GM10266 (cell line): ENCODE measurements around the gene TSPO2.

Experiments
- DNase-seq: peaks from one replicate; pipeline ENCODE4 v3.0.0; 2012; ENCODE audit errors: extremely low spot score
- CTCF ChIP-seq: IDR thresholded peaks from 2 replicates; pipeline ENCODE4 v1.5.1; 2012; ENCODE audit warnings: mild to moderate bottlenecking, low read depth; ENCODE audit not compliant: control insufficient read depth, insufficient read depth; ENCODE audit errors: missing control alignments

TSPO2 gene

DNA sequence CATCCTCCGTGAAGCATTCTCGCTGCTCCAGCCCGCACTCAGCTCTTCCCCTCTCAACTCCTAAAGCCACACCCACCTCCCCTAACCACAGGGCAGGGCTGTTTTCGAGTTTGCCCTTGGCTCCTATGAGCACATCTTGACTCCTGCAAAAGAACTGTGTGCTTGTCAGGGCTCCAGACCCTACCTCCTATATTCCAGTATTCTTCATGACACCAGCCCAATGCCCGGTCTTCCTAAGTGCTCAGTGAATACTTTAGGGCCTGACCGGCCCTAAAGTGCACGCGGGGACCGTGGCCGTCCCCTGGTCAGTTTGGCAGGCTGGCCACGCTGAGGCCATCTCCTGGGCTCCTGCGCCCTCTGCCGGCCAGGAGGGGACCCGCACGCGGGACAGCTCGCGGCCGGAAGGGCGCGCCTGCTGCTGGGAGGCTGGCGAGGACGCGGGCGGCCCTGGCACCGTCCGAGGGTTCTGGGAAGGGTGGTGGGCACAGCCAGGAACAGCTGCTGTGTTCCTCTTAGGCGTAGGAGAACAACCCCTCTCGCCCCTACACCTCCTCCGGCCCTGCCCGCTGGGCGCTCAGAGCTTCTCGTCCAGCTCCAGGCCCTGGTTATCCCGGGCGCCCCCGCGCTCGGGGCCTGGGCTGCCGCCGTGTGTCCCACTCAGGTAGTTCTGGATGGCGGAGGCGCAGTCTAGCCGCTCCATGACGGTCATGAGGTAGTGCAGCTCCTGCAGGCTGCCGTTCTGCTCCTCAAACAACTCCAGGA is 14.3 kb upstream of the TSPO2 start:
- TF ChIP-seq CTCF, result peak; percentile 100
- peak; percentile 84 for DNase-seq

DNA sequence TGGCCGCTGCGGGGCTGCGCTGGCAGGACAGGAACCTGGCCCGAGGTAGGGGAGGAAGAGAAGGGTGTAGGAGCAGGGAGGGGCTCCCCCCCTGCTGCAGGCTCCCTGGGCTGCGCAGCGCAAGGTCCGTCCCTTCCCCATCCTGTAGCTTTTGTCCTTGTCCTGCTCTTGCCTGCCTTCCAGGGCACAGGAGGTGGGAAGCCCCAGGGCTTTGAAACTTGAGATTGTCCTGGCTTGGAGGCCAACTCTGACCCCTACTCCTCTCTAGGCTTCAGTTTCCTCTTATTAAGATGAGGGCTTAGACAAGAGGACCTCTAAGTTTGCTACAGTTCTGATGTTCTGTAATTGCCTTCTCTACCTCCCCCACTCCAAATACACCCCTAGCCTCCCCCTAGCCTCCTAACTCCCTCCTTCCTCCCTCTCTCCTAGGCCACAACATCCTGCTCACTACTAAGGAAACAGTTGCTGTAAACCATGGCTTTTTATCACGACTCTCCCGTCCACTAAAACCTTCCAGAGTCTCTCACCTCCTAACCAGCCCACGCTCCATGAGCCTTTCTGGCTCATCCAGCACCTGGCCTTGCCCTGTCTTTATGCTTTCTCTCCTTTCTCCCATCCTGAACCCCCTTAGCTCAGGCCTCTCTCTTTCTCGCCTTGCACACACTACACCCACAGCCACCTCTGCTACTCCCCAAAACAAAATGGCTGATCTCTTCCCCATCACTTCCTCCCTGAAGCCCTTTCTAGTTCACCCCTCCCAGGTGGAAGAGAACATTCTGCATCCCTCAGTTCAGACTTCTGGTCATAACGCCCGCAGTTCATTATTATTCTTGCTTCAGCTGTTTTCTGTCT is 13.5 kb upstream of the TSPO2 start:
- no peak for TF ChIP-seq CTCF
- DNase-seq, result peak; percentile 22

DNA sequence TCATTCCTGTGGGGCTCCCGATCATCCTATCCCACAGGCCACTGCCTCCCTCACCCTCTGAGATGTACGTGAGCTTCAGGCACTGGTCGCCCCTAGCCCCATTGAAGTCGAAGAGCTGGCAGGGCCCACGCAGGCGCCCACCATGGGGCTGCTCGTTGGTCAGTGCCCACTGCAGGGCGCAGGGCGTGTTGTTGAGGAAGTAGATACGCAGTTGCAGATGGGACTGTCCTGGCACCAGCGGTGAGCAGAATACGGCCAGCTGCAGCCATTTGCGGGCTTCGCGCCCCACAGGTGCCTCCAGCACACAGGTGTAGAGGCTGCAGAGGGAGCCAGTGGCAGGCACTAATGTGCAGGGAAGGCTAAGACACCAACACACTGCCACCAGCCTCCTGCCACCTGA is 9.4 kb upstream of the TSPO2 start:
- DNase-seq, result no peak
- TF ChIP-seq CTCF, result no peak

DNA sequence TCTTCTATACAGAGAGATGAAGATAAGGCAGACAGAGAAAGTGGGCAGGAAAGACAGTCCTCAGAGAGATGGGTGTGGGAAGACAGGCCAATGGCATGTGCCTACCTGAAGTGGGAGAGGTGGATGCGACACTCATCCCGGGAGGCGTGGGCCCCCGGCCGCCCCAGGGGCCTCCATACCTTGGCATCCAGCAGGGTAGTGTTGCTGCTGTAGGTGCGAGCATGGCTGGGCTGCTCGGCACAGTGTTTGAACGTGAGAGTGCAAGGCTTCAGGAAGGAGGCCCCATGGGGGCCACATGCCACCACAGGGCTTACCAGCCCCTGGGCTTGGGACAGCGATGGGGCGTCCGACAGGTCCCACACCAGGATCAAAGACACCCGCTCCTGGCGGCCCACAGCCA is 8.5 kb upstream of the TSPO2 start:
- no peak for TF ChIP-seq CTCF

DNA sequence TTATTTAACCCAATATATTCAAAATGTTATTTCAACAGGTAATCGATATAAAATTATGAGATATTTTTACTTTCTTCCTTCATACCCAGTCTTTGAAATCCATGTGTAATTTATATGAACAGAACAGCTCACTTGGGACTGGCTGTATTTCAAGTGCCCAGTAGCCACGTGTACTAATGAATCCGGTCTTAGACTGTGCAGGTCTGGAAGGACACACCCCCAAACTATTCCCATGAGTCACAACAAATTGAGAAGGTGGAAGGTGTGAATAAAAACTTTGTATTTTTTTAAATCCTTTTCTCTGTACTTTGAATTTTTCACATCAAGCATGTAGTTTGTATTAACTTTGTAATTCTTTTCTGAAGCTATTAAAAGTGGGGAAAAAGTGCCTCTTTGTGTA is 6.1 kb upstream of the TSPO2 start:
- no peak for DNase-seq
- TF ChIP-seq CTCF, result no peak

More for the DNA sequence above, 8.5 kb upstream of the TSPO2 start:
- no peak for DNase-seq

- no peak for DNase-seq
Observed at GRCh38 chr6:41036601-41037000, 5.7 kb upstream of the TSPO2 start.

More at GRCh38 chr6:41036601-41037000, 5.7 kb upstream of the TSPO2 start:
- TF ChIP-seq CTCF, result no peak
